HG02610 (cell line): ENCODE data around the gene ANKRD63.

Source experiments
- ATAC-seq: cut with Tn5 transposase; IDR thresholded peaks from one replicate; pipeline ENCODE4 v1.9.1; 2021; ENCODE audit warnings: mild to moderate bottlenecking, moderate library complexity; ENCODE audit not compliant: unreplicated experiment

ANKRD63 gene

GRCh38 chr15:40295877-40296560 lies 13.2 kb upstream of the ANKRD63 start:
- no peak for ATAC-seq

GRCh38 chr15:40295297-40295696 lies 12.4 kb upstream of the ANKRD63 start:
- ATAC-seq: no peak

- ATAC-seq: no peak
These were observed 11.3 kb upstream of the ANKRD63 start for GRCh38 chr15:40293905-40294895.

GRCh38 chr15:40293006-40293405 lies 10.1 kb upstream of the ANKRD63 start:
- no peak for ATAC-seq

GRCh38 chr15:40292246-40292645 lies 9.4 kb upstream of the ANKRD63 start:
- no peak for ATAC-seq

- no peak for ATAC-seq
These were observed 8.2 kb upstream of the ANKRD63 start for GRCh38 chr15:40290918-40291574.

- no peak for ATAC-seq
These were observed 7.7 kb upstream of the ANKRD63 start for GRCh38 chr15:40290545-40290917.

- no peak for ATAC-seq
These were observed 6.4 kb upstream of the ANKRD63 start for GRCh38 chr15:40289140-40289775.

- no peak for ATAC-seq
These were observed 5.1 kb upstream of the ANKRD63 start for GRCh38 chr15:40287968-40288367.

GRCh38 chr15:40287505-40287904 lies 4.6 kb upstream of the ANKRD63 start:
- no peak for ATAC-seq

- no peak for ATAC-seq
These were observed 3.9 kb upstream of the ANKRD63 start for GRCh38 chr15:40286794-40287193.

GRCh38 chr15:40286061-40286532 lies 3.2 kb upstream of the ANKRD63 start:
- ATAC-seq: no peak

GRCh38 chr15:40285554-40286011 lies 2.7 kb upstream of the ANKRD63 start:
- ATAC-seq: no peak

GRCh38 chr15:40285151-40285550 lies 2.3 kb upstream of the ANKRD63 start:
- no peak for ATAC-seq

- ATAC-seq: no peak
These were observed 894 bp upstream of the ANKRD63 start for GRCh38 chr15:40283615-40284300.

- ATAC-seq: peak; percentile 39
These were observed 556 bp downstream of the ANKRD63 start for GRCh38 chr15:40282147-40282868.

GRCh38 chr15:40281801-40282146 lies 1.1 kb downstream of the ANKRD63 start:
- no peak for ATAC-seq

- no peak for ATAC-seq
These were observed 1.6 kb downstream of the ANKRD63 start for GRCh38 chr15:40281057-40281800.
